Measurements from ENCODE around the gene LGI1.

DNA sequence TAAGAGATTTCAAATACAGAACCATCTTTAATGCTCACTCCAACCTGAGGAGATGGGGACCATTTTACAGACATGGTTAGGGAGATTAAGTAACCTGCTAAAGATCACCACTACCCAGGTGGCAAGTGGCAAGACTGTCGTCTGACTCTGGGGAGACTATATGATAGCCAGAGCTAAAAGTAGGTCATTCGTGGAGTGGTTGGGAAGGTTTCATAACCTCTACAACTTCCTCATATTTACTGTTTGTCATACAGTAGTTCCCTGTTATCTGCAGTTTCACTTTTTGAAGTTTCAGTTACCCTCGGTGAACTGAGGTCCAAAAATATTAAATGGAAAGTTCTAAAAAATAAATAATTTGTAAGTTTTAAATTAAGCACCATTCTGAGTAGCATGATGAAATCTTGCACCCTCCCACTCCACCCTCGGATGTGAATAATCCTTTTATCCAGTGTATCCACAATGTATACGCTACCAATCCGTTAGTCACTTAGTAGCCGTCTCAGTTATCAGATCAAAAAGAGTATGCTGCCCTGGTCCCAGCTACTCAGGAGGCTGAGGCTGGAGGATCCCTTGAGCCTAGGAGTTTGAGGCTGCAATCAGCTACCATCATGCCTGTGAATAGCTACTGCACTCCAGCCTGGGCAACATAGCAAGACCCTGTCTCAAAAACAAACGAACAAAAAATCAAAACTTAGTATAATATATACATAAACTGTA, 14.9 kb upstream of the LGI1 start:
- TF ChIP-seq, protein P1, sequence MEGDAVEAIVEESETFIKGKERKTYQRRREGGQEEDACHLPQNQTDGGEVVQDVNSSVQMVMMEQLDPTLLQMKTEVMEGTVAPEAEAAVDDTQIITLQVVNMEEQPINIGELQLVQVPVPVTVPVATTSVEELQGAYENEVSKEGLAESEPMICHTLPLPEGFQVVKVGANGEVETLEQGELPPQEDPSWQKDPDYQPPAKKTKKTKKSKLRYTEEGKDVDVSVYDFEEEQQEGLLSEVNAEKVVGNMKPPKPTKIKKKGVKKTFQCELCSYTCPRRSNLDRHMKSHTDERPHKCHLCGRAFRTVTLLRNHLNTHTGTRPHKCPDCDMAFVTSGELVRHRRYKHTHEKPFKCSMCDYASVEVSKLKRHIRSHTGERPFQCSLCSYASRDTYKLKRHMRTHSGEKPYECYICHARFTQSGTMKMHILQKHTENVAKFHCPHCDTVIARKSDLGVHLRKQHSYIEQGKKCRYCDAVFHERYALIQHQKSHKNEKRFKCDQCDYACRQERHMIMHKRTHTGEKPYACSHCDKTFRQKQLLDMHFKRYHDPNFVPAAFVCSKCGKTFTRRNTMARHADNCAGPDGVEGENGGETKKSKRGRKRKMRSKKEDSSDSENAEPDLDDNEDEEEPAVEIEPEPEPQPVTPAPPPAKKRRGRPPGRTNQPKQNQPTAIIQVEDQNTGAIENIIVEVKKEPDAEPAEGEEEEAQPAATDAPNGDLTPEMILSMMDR (conservative IDR thresholded peaks at IDR 0.05; ENCODE audit: low read length): no peak
- no peak for TF ChIP-seq EZH2phosphoT487 (IDR thresholded peaks at IDR 0.05; ENCODE audit: borderline replicate concordance)
